ENCODE results near the gene SRP68.

DNA sequence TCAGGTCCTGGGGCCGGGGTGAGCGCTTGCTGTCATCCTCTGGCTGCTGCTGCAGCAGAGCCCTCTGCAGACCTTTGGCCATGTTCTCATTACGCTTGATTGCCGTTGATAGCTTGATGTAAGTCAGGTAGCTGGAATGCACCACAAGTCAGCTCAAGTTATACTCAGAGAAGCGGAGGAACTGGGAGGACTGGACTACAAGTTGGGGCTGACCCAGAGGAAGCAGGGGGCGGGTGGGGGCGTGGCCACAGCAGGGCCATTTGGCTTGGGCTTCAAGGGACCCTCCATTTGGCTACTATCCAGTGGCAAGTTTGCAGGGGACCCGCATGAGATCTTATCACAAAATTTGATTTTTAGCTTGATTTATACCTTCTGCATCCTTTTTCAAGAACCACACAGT is 26.3 kb downstream of the SRP68 start:
- TF ChIP-seq JUN (CRISPR knock-in tag; IDR thresholded peaks at IDR 0.05) = no peak
- TF ChIP-seq, protein P1, sequence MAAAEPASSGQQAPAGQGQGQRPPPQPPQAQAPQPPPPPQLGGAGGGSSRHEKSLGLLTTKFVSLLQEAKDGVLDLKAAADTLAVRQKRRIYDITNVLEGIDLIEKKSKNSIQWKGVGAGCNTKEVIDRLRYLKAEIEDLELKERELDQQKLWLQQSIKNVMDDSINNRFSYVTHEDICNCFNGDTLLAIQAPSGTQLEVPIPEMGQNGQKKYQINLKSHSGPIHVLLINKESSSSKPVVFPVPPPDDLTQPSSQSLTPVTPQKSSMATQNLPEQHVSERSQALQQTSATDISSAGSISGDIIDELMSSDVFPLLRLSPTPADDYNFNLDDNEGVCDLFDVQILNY (CRISPR knock-in tag; IDR thresholded peaks at IDR 0.05) = no peak
- TF ChIP-seq, protein P2, sequence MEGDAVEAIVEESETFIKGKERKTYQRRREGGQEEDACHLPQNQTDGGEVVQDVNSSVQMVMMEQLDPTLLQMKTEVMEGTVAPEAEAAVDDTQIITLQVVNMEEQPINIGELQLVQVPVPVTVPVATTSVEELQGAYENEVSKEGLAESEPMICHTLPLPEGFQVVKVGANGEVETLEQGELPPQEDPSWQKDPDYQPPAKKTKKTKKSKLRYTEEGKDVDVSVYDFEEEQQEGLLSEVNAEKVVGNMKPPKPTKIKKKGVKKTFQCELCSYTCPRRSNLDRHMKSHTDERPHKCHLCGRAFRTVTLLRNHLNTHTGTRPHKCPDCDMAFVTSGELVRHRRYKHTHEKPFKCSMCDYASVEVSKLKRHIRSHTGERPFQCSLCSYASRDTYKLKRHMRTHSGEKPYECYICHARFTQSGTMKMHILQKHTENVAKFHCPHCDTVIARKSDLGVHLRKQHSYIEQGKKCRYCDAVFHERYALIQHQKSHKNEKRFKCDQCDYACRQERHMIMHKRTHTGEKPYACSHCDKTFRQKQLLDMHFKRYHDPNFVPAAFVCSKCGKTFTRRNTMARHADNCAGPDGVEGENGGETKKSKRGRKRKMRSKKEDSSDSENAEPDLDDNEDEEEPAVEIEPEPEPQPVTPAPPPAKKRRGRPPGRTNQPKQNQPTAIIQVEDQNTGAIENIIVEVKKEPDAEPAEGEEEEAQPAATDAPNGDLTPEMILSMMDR (IDR thresholded peaks at IDR 0.05) = no peak
- TF ChIP-seq, protein P3, sequence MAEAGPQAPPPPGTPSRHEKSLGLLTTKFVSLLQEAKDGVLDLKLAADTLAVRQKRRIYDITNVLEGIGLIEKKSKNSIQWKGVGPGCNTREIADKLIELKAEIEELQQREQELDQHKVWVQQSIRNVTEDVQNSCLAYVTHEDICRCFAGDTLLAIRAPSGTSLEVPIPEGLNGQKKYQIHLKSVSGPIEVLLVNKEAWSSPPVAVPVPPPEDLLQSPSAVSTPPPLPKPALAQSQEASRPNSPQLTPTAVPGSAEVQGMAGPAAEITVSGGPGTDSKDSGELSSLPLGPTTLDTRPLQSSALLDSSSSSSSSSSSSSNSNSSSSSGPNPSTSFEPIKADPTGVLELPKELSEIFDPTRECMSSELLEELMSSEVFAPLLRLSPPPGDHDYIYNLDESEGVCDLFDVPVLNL (CRISPR knock-in tag; IDR thresholded peaks at IDR 0.05; ENCODE audit: borderline replicate concordance, low read depth) = no peak
- TF ChIP-seq NFYB (CRISPR knock-in tag; conservative IDR thresholded peaks at IDR 0.05; ENCODE audit: low read depth) = no peak
- TF ChIP-seq ZNF138 (CRISPR knock-in tag; conservative IDR thresholded peaks at IDR 0.05) = no peak
- TF ChIP-seq GABPB1 (CRISPR knock-in tag; IDR thresholded peaks at IDR 0.05) = no peak
